Ishikawa (cell line): ENCODE measurements around the gene PCDH7.
A peak's percentile ranks its signal among the peaks of the same experiment; 100 is the strongest.

Experiments
- CEBPB ChIP-seq: IDR thresholded peaks from 2 replicates; pipeline ENCODE4 v1.6.1; 2012
- CREB1 ChIP-seq: IDR thresholded peaks from 2 replicates; pipeline ENCODE4 v1.6.1; 2012; ENCODE audit warnings: low read depth
- EGR1 ChIP-seq: IDR thresholded peaks from 2 replicates; pipeline ENCODE4 v1.6.1; 2012
- EP300 ChIP-seq: IDR thresholded peaks from 2 replicates; pipeline ENCODE4 v1.6.1; 2012; ENCODE audit warnings: borderline replicate concordance
- FOXM1 ChIP-seq: IDR thresholded peaks from 2 replicates; pipeline ENCODE4 v1.6.1; 2012; ENCODE audit warnings: low read depth, borderline replicate concordance
- NFIC ChIP-seq: IDR thresholded peaks from 2 replicates; pipeline ENCODE4 v1.6.1; 2012
- RAD21 ChIP-seq: IDR thresholded peaks from 2 replicates; pipeline ENCODE4 v1.6.1; 2012; ENCODE audit warnings: low read depth
- TAF1 ChIP-seq: IDR thresholded peaks from 2 replicates; pipeline ENCODE4 v1.6.1; 2012; ENCODE audit warnings: low read depth, mild to moderate bottlenecking
- TCF12 ChIP-seq: IDR thresholded peaks from 2 replicates; pipeline ENCODE4 v1.6.1; 2012; ENCODE audit warnings: low read depth
- TEAD4 ChIP-seq: IDR thresholded peaks from 2 replicates; pipeline ENCODE4 v1.6.1; 2012
- YY1 ChIP-seq: IDR thresholded peaks from 2 replicates; pipeline ENCODE4 v1.6.1; 2012; ENCODE audit warnings: low read depth
- ZBTB7A ChIP-seq: IDR thresholded peaks from 2 replicates; pipeline ENCODE4 v1.6.1; 2012; ENCODE audit warnings: low read depth
- TF ChIP-seq, protein P1 (sequence below): IDR thresholded peaks from 2 replicates; pipeline ENCODE4 v1.6.1; 2012
- TF ChIP-seq, protein P2 (sequence below): IDR thresholded peaks from 2 replicates; pipeline ENCODE4 v1.6.1; 2012; ENCODE audit warnings: low read depth, mild to moderate bottlenecking
- TF ChIP-seq, protein P3 (sequence below): IDR thresholded peaks from 2 replicates; pipeline ENCODE4 v1.6.1; 2012

Gene PCDH7

GRCh38 chr4:30760551-30760950, 40.4 kb downstream of the PCDH7 start:
- TF ChIP-seq CREB1 (no peak), CEBPB (no peak), YY1 (no peak), ZBTB7A (no peak), RAD21 (no peak), FOXM1 (no peak), EGR1 (no peak), NFIC (no peak)
- TF ChIP-seq, protein P1, sequence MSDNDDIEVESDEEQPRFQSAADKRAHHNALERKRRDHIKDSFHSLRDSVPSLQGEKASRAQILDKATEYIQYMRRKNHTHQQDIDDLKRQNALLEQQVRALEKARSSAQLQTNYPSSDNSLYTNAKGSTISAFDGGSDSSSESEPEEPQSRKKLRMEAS = no peak

- TF ChIP-seq NFIC = no peak
- no peak for TF ChIP-seq EGR1
- TF ChIP-seq RAD21 = no peak
- TF ChIP-seq, protein P2, sequence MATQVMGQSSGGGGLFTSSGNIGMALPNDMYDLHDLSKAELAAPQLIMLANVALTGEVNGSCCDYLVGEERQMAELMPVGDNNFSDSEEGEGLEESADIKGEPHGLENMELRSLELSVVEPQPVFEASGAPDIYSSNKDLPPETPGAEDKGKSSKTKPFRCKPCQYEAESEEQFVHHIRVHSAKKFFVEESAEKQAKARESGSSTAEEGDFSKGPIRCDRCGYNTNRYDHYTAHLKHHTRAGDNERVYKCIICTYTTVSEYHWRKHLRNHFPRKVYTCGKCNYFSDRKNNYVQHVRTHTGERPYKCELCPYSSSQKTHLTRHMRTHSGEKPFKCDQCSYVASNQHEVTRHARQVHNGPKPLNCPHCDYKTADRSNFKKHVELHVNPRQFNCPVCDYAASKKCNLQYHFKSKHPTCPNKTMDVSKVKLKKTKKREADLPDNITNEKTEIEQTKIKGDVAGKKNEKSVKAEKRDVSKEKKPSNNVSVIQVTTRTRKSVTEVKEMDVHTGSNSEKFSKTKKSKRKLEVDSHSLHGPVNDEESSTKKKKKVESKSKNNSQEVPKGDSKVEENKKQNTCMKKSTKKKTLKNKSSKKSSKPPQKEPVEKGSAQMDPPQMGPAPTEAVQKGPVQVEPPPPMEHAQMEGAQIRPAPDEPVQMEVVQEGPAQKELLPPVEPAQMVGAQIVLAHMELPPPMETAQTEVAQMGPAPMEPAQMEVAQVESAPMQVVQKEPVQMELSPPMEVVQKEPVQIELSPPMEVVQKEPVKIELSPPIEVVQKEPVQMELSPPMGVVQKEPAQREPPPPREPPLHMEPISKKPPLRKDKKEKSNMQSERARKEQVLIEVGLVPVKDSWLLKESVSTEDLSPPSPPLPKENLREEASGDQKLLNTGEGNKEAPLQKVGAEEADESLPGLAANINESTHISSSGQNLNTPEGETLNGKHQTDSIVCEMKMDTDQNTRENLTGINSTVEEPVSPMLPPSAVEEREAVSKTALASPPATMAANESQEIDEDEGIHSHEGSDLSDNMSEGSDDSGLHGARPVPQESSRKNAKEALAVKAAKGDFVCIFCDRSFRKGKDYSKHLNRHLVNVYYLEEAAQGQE = no peak
- TF ChIP-seq TEAD4 = no peak
- no peak for TF ChIP-seq EP300
- TF ChIP-seq, protein P1 = no peak
- no peak for TF ChIP-seq TAF1
These were observed 43.2 kb downstream of the PCDH7 start for GRCh38 chr4:30763321-30763727.

- TF ChIP-seq TAF1 (no peak), YY1 (no peak), TEAD4 (no peak), RAD21 (no peak), FOXM1 (no peak), TCF12 (no peak), EGR1 (no peak), EP300 (no peak), CEBPB (no peak), ZBTB7A (no peak)
- TF ChIP-seq, protein P1 = no peak
These were observed 44.9 kb downstream of the PCDH7 start for GRCh38 chr4:30765022-30765421.

DNA sequence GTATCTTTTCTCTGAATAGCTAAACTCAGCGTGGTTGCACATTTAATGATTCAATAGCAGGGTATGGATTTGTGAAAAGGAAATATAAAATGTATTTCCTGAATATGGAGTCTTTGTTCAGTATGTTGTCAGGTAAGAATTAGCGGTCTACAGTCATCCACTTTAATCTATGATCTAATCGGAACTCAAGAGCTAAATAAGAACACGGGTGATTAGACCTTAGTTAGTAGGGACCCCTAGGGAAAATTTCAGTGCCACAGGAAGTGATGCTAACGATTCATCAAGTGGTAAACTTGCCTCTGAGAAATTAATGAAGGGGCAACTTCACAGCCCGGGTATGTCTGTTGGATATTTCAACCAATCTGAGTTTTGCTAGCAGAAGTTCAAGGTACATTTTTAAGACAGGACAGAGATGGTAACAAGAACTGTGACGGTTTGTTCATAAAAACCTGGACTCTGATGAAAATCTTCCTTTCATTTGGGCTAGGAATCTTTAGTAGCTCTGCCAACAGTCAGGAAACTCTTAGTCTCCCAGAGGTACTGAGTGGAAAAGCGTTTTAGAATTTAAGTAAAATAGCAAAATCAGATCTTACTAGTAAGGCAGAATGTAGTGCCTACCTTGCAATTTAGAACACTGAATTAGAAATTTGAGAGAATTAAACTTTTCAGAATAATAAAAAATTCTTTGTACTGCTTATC, 47.1 kb downstream of the PCDH7 start:
- TF ChIP-seq, protein P2 = no peak
- TF ChIP-seq RAD21 (no peak), TAF1 (no peak), YY1 (no peak), NFIC (no peak), FOXM1 (no peak), CEBPB (no peak), CREB1 (no peak), EP300 (no peak)
- TF ChIP-seq, protein P3, sequence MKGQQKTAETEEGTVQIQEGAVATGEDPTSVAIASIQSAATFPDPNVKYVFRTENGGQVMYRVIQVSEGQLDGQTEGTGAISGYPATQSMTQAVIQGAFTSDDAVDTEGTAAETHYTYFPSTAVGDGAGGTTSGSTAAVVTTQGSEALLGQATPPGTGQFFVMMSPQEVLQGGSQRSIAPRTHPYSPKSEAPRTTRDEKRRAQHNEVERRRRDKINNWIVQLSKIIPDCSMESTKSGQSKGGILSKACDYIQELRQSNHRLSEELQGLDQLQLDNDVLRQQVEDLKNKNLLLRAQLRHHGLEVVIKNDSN = no peak
- TF ChIP-seq, protein P1 = no peak

DNA sequence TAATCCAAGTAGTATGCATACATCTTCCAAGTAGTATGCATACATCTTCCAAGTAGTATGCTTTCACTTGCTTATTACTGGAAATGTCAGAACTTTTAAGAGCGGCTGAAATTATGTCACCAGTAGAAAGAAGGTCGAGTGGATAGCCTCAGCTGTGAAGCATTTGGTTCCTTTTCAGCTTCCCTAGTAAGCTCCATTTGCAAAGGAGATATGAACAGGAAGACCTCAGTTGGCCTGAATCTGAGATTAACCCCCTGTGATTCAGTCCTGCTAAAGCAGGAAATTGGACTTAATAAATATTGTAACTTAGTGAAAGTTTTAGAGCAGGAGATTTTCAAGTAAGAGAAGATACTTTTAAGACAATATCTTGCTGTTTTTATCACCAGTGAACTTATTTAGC, 48.1 kb downstream of the PCDH7 start:
- TF ChIP-seq EP300 = no peak

DNA sequence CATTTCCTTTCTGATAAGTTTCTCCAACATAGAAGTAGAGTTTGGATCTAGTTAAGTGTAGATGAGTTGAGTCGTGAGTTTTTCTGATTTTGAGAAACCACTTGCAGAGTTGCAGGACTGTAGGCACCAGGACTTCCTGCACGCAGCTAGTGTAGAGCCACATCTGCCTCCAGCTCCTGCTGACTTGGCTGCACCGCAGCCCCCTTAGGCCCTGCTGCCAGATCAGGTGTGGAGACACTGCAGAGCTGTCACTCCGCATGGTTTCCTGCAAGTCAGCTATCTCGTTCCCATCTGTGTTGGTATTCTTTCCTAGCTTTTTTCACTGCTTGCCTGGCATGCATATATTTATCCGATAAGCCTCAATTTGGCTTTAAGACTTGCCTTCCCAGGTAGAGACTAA, 48.9 kb downstream of the PCDH7 start:
- TF ChIP-seq YY1 (no peak), EP300 (peak; percentile 87), RAD21 (no peak), CEBPB (no peak), NFIC (no peak; the same call in 1 of the 2 replicates), CREB1 (no peak), TCF12 (peak; percentile 85), FOXM1 (peak; percentile 49; the same call in 1 of the 2 replicates), EGR1 (no peak), TEAD4 (peak; percentile 50; the same call in 1 of the 2 replicates), ZBTB7A (no peak), TAF1 (no peak)
- TF ChIP-seq, protein P1 = no peak
- TF ChIP-seq, protein P3 = no peak
